WTC11 (cell line): ENCODE results near the gene ANTXR2.

ENCODE experiments used
- CTCF ChIP-seq: fragments of 200-600 bp; IDR thresholded peaks from 2 replicates; pipeline ENCODE4 v1.8.0; 2022; ENCODE audit warnings: antibody characterized with exemption
- MAX ChIP-seq: sonication (generic); formaldehyde crosslinking; IDR thresholded peaks from 2 replicates; pipeline ENCODE4 v1.8.0; 2022; ENCODE audit warnings: mild to moderate bottlenecking, missing genetic modification reagents
- TF ChIP-seq, protein P1 (sequence below): sonication (generic); formaldehyde crosslinking; IDR thresholded peaks from 2 replicates; pipeline ENCODE4 v1.8.1; 2022; ENCODE audit warnings: missing genetic modification reagents, borderline replicate concordance

DNA sequence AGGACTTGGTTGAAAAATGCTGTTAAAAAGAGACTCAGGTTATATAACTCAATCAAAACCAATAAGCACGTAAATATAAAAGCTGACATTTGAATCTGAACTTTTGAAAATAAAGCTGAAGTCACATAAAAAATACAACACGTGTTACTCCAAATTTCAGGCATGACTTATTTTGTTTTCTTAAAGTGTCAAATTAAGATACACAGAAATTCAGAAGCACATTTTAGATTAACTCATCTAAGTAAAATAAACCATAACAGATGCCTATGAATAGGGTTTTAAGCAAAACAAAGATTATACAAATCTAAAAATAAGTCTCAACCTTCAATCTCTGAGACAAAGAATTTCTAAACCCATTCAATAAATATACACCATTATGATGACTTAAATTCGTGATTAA lies 124.8 kb downstream of the ANTXR2 start:
- TF ChIP-seq CTCF (no peak), MAX (no peak)
- TF ChIP-seq, protein P1, sequence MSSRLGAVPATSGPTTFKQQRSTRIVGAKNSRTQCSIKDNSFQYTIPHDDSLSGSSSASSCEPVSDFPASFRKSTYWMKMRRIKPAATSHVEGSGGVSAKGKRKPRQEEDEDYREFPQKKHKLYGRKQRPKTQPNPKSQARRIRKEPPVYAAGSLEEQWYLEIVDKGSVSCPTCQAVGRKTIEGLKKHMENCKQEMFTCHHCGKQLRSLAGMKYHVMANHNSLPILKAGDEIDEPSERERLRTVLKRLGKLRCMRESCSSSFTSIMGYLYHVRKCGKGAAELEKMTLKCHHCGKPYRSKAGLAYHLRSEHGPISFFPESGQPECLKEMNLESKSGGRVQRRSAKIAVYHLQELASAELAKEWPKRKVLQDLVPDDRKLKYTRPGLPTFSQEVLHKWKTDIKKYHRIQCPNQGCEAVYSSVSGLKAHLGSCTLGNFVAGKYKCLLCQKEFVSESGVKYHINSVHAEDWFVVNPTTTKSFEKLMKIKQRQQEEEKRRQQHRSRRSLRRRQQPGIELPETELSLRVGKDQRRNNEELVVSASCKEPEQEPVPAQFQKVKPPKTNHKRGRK, result no peak
